AG10803 (cell line): Measurements from ENCODE around the gene SLC5A1.
A peak's percentile ranks its signal among the peaks of the same experiment; 100 is the strongest.

ENCODE experiments used
- DNase-seq: peaks from one replicate; pipeline ENCODE4 v3.0.0; 2010; ENCODE audit warnings: low read depth
- H3K4me3 ChIP-seq: 2 replicates; pipeline ENCODE4 v1.5.1; 2011; ENCODE audit warnings: mild to moderate bottlenecking, low read length, control low read depth
- TF ChIP-seq, protein P1 (sequence below): conservative IDR thresholded peaks from 2 replicates; pipeline ENCODE4 v1.5.1; 2011; ENCODE audit warnings: mild to moderate bottlenecking, low read length, control low read depth, inconsistent platforms

Gene SLC5A1

DNA sequence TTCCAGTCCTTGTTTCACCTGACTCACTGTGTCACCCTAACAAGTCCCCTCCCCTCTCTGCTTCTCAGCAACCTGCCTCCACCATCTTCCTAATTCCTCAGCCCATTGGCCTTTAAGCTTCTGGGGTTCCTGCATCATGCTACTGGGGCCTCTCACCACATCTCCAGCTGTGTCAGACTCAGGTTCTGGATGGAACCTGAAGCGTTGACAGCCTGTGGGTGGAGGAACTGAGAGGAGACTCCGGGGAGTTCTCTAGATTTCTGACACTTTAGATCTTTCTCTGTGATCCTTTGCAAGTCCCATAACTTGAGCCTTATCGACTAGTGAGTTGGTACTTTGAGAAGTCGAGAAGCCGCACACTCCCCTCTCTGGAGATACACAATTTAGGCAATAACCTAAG lies 11.6 kb upstream of the SLC5A1 start:
- DNase-seq, result no peak
- TF ChIP-seq, protein P1, sequence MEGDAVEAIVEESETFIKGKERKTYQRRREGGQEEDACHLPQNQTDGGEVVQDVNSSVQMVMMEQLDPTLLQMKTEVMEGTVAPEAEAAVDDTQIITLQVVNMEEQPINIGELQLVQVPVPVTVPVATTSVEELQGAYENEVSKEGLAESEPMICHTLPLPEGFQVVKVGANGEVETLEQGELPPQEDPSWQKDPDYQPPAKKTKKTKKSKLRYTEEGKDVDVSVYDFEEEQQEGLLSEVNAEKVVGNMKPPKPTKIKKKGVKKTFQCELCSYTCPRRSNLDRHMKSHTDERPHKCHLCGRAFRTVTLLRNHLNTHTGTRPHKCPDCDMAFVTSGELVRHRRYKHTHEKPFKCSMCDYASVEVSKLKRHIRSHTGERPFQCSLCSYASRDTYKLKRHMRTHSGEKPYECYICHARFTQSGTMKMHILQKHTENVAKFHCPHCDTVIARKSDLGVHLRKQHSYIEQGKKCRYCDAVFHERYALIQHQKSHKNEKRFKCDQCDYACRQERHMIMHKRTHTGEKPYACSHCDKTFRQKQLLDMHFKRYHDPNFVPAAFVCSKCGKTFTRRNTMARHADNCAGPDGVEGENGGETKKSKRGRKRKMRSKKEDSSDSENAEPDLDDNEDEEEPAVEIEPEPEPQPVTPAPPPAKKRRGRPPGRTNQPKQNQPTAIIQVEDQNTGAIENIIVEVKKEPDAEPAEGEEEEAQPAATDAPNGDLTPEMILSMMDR, result no peak
- no peak overlapping the region for H3K4me3 ChIP-seq

DNA sequence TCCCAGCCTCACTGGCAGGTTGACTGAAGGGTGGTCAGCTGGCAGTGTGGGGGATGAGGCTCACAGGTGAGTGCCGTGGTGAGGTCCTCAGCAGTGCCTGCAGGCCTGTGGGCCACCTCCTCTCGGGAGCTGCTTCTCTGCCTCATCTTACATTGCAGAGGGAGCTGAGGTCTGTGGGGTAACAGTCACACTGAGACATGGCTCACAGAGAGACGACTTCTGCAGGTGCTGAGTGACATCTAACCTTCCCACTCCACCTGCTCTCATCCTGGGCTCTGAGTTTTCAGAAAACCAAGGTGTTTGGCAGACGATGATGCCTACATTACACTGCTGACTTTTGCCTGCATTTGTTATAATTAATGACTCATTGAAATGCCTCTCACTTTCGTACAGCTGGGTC lies 8.8 kb upstream of the SLC5A1 start:
- TF ChIP-seq, protein P1, result no peak
- DNase-seq, result no peak
- no peak overlapping the region for H3K4me3 ChIP-seq

DNA sequence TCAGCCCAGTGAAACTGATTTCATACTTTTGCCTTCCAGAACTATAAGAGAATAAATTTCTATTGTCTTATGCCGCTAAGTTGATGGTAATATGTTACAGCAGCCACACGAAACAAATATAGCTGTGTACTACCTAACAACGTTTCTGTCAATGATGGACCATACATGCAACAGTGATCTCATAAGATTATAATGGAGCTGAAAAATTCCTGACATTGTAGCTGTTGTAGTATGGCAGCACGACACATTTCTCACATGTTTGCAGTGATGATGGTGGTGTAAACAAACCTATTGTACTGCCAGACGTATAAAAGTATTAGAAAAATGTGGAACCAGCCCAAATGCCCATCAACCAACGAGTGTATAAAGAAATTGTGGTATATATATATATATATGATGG lies 5.8 kb upstream of the SLC5A1 start:
- TF ChIP-seq, protein P1, result no peak
- no peak overlapping the region for H3K4me3 ChIP-seq
- peak; percentile 1 for DNase-seq

DNA sequence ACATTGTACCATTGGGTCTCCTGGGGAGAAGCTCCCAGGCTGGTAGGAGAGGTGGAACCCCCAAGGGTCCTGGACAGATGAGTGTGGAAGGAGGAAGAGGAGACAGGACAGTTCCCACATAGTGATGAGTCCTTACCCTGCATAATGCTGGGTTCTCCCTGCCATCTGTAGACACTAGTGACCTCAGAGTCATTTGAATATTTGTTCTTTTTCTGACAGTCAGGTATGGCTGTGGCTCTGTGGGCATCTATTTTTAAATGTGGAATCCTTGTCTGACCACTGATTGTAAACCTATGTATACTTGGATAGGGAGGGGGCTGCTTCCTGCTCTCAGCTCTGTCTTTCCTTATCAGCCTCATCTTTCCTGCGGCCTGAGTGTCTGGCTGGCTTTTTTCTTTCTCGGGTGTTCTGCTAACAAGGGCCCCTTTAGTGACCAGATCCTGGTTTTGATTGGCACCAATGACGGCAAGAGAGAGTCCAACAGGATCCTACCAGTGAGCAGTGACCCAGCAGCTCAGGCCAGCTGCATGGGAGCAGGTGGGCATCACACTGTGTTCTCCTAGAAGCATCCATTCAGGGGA lies 2.6 kb upstream of the SLC5A1 start:
- TF ChIP-seq, protein P1, result no peak
- DNase-seq, result no peak
- H3K4me3 ChIP-seq, result no peak overlapping the region

DNA sequence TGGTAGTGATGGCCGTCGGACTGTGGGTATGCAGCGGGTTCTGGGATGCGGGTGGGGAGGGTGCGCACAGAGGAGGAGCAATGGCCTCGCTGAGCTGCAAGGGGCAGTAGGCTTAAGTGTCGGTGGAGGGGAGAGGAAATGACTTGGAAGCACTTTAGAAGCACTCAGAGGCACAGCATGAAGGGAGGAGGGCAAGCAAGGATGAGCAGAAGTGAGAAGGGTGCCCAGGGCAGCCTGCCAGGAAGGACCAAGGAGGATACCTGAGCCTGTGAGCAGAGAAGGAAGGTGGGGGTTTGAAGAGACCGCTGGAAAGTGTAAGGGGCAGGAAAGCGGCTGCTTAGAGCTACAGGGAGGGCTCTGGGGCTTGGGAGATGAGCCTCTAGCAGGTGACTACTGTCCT lies 330 bp downstream of the SLC5A1 start:
- no peak overlapping the region for H3K4me3 ChIP-seq
- TF ChIP-seq, protein P1, result no peak
- no peak for DNase-seq

DNA sequence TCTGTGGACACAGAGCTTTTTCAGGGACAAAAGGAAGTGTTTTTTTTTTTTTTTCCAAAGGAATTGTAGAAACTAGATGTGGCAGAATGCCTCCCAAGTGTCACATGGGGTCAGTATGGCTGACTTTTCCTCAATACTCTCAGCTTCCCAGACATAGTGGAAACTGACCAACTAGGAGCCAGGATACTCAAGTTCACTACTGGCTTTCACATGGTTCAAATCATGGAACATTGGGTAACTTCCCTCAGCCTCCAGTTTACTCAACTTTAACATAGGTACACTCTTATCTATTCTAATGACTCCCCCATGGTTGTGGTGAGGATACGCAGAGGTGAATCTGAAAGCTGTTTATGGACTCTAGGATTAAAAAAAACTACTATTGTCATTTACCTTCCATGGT lies 1.4 kb downstream of the SLC5A1 start:
- TF ChIP-seq, protein P1, result no peak
- no peak for DNase-seq
- H3K4me3 ChIP-seq, result no peak overlapping the region

DNA sequence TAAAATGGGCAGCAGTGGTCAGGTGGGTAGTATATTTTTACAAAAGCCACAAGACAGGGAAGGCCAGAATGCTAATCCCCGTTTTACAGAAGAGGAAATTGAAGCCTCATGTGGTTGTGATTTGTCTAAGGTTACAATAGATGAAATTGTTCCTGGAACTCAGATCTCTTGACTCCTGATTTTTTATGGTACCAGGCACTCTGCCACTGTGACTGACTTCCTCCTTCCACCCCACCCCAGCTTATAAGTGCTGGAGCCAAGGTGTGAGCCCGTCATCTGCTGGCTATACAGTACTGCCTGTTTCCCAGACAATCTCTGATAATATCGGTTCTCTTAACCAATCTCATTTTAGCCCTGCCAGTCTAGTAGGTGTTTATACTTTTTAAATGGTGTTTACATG lies 1.9 kb downstream of the SLC5A1 start:
- H3K4me3 ChIP-seq, result no peak overlapping the region
- peak; percentile 2 for DNase-seq
- TF ChIP-seq, protein P1, result no peak
